Ovary (tissue), 3 donors: ENCODE data around the gene KLHL1.

Source experiments
- POLR2A ChIP-seq: fragments of 450-650 bp; IDR thresholded peaks from one replicate; pipeline ENCODE4 v1.6.1; 2017; ENCODE audit warnings: antibody characterized with exemption, mild to moderate bottlenecking, moderate library complexity
- TF ChIP-seq, protein P1 (sequence below), 3 donors: fragments of 450-650 bp in 2 of 3; fragments of 200-600 bp in 1 of 3; IDR thresholded peaks; one replicate each; pipeline versions ENCODE4 v1.5.1 to v1.8.0; 2016 to 2022; ENCODE audit warnings: antibody characterized with exemption in 3 of 3, mild to moderate bottlenecking in 1 of 3
- donor health status: DM: no; HTN: no; CAD: no.

GRCh38 chr13:69879936-69880335 lies 228.3 kb downstream of the KLHL1 start:
- TF ChIP-seq, protein P1, sequence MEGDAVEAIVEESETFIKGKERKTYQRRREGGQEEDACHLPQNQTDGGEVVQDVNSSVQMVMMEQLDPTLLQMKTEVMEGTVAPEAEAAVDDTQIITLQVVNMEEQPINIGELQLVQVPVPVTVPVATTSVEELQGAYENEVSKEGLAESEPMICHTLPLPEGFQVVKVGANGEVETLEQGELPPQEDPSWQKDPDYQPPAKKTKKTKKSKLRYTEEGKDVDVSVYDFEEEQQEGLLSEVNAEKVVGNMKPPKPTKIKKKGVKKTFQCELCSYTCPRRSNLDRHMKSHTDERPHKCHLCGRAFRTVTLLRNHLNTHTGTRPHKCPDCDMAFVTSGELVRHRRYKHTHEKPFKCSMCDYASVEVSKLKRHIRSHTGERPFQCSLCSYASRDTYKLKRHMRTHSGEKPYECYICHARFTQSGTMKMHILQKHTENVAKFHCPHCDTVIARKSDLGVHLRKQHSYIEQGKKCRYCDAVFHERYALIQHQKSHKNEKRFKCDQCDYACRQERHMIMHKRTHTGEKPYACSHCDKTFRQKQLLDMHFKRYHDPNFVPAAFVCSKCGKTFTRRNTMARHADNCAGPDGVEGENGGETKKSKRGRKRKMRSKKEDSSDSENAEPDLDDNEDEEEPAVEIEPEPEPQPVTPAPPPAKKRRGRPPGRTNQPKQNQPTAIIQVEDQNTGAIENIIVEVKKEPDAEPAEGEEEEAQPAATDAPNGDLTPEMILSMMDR (IDR thresholded peaks at IDR 0.05): no peak
- no peak for TF ChIP-seq POLR2A
